ENCODE results near the gene ARMH2.
"Not testable (repeated sequence)": the region's sequence is repeated elsewhere in the genome, so short reads cannot be mapped to it uniquely, and the experiment has no call there.

ARMH2 gene

DNA sequence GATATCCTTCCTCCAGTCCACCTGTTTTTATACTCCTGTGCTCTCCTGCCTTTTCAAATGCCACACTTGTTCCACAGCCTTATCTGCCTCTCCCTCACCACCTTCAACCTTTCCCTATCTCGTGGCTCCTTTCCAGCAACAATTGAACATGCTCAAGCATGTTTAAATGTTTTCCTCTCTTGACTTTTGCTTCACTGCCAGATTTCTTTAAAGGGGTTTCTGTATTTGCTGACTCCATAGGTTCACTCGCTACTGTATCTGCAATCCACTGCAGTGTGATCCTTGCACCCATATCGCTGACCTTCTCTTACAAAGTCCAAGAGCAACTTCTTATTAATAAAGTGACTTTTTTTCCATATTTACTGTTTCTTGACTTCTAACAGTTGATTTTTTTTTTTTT is 35.1 kb downstream of the ARMH2 start:
- TF ChIP-seq, protein P1, sequence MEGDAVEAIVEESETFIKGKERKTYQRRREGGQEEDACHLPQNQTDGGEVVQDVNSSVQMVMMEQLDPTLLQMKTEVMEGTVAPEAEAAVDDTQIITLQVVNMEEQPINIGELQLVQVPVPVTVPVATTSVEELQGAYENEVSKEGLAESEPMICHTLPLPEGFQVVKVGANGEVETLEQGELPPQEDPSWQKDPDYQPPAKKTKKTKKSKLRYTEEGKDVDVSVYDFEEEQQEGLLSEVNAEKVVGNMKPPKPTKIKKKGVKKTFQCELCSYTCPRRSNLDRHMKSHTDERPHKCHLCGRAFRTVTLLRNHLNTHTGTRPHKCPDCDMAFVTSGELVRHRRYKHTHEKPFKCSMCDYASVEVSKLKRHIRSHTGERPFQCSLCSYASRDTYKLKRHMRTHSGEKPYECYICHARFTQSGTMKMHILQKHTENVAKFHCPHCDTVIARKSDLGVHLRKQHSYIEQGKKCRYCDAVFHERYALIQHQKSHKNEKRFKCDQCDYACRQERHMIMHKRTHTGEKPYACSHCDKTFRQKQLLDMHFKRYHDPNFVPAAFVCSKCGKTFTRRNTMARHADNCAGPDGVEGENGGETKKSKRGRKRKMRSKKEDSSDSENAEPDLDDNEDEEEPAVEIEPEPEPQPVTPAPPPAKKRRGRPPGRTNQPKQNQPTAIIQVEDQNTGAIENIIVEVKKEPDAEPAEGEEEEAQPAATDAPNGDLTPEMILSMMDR (IDR thresholded peaks at IDR 0.05; ENCODE audit: extremely low read depth, missing control alignments), result no peak
- DNase-seq (ENCODE audit: low spot score), result no peak

DNA sequence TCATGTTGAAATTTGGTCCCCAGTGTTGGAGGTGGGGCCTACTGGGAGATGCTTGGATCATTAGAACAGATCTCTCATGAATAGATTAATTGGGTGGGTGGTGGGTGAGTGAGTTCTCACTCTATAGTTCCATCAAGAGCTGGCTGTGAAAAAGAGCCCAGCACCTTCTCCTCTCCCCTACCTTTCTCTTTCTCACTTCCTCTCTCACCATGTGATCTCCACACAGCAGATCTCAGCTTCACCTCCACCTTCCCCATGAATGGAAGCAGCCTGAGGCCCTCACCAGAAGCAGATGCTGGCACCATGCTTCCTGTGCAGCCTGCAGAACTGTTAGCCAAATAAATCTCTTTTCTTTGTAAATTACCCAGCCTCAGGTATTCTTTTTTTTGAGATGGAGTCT is 36.9 kb downstream of the ARMH2 start:
- TF ChIP-seq, protein P1 (IDR thresholded peaks at IDR 0.05; ENCODE audit: extremely low read depth, missing control alignments), result no peak
- DNase-seq (ENCODE audit: low spot score), result no peak

DNA sequence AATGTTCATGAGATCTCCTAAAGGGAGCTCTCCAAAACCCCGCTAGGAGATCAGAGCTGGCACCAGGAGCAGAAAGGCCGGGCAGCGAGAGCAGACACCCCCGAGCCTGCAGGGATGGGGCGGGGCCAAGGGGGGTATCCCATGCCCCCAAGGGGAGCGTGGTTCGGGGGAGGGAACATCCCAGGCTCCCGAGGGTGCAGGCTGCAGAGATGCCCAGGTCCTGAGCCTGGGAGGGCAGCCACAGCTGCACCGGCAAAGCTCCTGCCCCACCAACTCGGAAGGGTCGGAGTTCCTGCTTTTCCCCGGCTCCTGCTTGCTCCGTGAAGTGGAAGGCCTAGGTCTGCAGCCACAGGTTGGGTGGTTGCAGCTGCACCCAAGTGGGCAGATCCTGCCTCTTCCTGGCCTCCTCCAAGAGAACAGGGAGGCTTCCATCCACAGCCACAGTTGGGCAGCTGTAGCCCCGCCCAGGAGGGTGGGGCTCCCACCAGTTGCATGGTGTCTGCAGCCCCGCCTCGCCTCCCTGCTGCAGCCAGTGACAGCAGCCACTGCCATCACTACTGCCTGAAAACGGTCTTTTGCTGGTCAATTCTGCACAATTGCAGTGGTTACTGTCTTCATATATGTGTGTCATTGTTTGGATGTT is 37.4 kb downstream of the ARMH2 start:
- TF ChIP-seq, protein P1 (IDR thresholded peaks at IDR 0.05; ENCODE audit: extremely low read depth, missing control alignments), result no peak

DNA sequence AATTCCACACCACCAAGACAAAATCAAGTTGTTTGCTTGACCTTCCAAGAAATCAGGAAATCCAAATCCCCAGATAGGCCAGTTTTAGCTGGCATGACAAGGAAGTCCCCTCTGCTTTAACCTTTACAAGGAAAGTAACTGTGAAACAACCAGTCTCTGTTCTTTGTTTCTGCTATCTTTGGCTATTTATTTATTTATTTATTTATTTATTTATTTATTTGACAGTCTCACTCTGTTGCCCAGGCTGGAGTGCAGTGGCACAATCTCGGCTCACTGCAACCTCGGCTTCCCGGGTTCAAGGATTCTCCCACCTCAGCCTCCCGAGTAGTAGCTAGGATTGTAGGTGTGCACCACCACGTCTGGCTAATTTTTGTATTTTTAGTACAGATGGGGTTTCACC is 38.5 kb downstream of the ARMH2 start:
- DNase-seq (ENCODE audit: low spot score), result no peak
- TF ChIP-seq, protein P1 (IDR thresholded peaks at IDR 0.05; ENCODE audit: extremely low read depth, missing control alignments), result no peak

More for the DNA sequence above, 37.4 kb downstream of the ARMH2 start:
- DNase-seq (ENCODE audit: low spot score), result no peak

DNA sequence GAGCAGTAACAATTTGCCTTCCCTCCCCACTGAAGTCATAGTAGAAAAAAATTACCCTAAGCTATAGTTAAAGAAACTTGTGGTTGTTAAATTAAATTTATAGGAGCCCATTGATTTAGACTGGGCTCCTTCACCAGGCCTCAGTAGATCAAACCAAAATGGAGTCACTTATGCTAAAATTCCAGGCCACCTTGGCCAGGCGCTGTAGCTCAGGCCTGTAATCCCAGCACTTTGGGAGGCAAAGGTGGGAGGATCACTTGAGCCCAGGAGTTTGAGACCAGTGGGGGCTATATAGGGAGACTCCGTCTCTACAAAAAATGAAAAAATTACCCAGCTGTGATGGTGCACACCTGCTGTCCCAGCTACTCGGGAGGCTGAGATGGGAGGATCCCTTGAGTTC is 39.0 kb downstream of the ARMH2 start:
- TF ChIP-seq, protein P1 (IDR thresholded peaks at IDR 0.05; ENCODE audit: extremely low read depth, missing control alignments), result no peak
- no peak for DNase-seq (ENCODE audit: low spot score)

DNA sequence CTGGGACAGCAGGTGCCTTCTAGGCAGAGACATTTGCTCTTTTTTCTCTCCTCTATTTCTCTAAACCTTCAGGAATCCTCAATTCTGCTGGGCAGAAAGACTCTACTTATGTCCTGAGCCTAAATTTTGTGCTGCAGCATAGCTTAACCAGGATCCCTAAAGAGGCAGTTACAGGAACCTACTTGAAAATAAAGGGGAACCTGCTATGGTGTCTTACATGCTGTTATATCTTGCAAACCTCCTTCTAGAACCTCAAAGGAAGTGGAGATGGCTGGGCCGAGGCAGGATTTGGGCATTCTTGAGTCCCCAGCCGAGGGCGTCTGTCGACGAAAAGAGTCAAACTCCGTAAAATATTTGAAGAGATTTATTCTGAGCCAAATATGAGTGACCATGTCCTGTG is 41.1 kb downstream of the ARMH2 start:
- DNase-seq (ENCODE audit: low spot score), result no peak
- TF ChIP-seq, protein P1 (IDR thresholded peaks at IDR 0.05; ENCODE audit: extremely low read depth, missing control alignments), result no peak

DNA sequence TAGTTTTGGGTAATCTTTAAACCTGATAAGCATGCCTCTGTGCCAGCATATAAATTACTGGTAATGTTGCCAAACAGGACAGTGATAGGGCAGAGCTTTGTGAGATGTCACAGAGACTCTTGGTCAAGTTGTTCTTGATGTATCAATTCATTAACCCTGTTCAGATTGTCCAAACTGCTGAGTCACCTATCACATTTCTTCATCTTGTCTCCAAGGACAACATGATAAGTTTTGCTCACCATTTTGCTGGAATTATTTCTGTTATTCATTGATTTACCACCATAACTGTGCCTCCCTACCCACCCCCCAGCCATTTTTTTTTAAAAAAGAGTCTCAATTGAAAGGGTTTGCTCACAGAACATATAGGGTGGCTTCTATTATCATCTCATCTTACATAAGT is 43.4 kb downstream of the ARMH2 start:
- DNase-seq (ENCODE audit: low spot score), result no peak
- TF ChIP-seq, protein P1 (IDR thresholded peaks at IDR 0.05; ENCODE audit: extremely low read depth, missing control alignments), result no peak

DNA sequence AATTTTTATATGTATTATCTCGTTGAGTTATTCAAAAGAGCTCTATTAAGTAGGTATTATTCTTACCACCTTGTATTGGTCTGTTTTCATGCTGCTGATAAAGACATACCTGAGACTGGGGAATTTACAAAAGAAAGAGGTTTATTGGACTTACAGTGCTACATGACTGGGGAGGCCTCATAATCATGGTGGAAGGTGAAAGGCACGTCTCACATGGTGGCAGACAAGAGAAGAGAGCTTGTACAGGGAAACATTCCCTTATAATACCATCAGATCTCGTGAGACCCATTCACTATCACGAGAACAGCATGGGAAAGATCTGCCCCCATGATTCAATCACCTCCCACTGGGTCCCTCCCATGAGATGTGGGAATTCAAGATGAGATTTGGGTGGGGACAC is 44.3 kb downstream of the ARMH2 start:
- DNase-seq (ENCODE audit: low spot score), result not testable (repeated sequence)
